Measurements from ENCODE around the gene ALAS1. TPM values are rescaled to one million over a fixed set of nuclear protein-coding genes. Genes with fewer than 3 reads are reported as not detected.

Gene ALAS1
- total RNA-seq, 1 donor from 2014 or later: 41.5 TPM

DNA sequence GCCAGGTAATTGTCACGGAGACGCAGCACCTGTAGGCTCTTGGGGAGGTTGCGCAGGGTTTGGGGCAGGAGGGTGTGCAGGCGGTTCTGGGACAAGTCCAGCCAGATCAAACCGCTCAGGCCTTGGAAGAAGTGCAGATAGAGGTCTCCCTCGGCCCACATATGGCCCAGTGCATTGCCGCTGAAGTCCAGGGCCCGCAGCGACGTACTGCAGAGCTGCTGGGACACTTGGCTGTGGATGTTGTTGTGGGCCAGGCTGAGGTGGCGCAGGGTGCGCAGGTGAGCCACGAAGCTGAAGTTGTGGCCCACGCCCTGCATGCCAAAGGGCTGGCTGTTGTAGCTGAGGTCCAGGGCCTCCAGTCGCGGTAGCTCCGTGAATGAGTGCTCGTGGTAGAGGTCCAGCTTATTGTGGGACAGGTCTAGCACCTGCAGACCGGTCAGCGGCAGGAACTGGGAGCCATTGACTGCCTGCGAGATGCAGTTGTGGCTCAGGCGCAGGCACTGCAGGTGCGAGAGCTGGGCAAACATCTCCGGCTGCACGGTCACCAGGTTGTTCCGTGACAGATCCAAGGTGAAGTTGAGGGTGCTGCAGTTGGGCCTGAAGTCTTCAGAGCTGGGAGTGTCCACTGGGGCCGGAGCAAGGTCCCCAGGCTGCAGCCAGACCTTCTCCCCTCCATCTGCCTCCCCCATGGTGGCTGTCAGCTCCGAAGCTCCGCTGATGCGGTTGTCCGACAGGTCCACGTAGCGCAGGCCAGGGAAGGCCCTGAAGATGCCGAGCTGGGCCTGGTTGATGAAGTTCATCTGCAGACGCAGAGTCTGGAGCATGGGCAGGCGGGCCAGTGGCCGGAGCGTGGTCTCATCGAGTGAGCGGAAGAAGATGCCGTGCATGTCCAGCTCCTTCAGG lies 24.6 kb downstream of the ALAS1 start:
- Histone ChIP-seq H3K27me3 (no peaks in the 10 kb centered on the region), H3K4me1 (peaks cover 31% of the 10 kb centered on the region), H3K9me3 (no peaks in the 10 kb centered on the region), H3K4me3 (no peak overlapping the region), H3K27ac (no peak overlapping the region), H3K36me3 (peaks cover 0 to 3% of the 10 kb centered on the region in 2 donors)
- DNase-seq (ENCODE audit: extremely low spot score in 2 of 2): no peak
- TF ChIP-seq, protein P1, sequence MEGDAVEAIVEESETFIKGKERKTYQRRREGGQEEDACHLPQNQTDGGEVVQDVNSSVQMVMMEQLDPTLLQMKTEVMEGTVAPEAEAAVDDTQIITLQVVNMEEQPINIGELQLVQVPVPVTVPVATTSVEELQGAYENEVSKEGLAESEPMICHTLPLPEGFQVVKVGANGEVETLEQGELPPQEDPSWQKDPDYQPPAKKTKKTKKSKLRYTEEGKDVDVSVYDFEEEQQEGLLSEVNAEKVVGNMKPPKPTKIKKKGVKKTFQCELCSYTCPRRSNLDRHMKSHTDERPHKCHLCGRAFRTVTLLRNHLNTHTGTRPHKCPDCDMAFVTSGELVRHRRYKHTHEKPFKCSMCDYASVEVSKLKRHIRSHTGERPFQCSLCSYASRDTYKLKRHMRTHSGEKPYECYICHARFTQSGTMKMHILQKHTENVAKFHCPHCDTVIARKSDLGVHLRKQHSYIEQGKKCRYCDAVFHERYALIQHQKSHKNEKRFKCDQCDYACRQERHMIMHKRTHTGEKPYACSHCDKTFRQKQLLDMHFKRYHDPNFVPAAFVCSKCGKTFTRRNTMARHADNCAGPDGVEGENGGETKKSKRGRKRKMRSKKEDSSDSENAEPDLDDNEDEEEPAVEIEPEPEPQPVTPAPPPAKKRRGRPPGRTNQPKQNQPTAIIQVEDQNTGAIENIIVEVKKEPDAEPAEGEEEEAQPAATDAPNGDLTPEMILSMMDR (IDR thresholded peaks at IDR 0.05): no peak
- no peak for TF ChIP-seq POLR2A (IDR thresholded peaks at IDR 0.05)
- TF ChIP-seq POLR2AphosphoS5 (IDR thresholded peaks at IDR 0.05; ENCODE audit: insufficient read depth in 1 of 2, low read depth in 1 of 2): no peak
- intact Hi-C loops (cut with DNase I): loop anchor here (5.0 kb wide), 1 partner anchor 115 kb away; no protein-coding TSS in a partner anchor

DNA sequence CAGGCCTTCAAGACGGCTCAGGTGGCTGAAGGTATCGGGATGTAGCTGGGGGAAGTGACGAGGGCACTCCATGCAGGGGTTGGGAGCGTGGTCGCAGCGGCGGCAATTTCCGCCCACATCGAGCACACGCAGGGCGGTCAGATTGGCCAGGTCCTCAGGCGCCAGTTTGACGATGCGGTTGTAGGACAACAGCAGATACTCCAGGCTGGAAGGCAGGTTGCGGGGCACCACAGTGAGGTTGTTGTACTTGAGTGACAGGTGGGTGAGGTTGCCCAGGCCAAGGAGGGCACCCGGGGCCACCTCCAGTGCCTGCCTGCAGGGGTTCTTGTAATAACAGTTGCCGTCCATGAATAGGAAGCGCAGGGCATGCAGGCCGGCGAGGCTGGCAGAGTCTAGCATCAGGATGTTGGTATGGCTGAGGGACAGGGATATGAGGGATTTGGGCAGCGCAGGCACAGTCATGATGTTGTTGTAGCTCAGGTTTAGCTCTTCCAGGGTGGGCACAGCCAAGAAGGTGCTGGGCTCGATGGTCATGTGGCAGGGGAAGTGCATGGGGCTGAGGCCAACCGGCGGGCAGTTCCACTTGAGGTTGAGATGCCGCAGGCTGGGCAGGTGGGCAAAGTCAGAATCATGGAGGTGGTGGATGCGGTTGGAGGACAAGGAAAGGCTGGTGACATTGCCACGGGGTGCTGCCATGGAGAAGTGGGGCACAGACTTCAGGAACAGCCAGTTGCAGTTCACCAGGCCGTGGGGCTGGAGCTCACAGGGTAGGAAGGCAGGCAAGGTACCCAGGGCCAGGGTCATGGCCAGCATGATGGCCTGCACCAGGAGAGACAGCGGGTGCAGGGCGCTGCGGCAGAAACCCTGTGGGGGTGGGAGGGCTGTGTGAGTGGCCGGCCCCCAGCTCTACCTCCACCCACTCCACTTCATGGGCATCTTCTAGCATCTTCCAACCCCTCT lies 25.8 kb downstream of the ALAS1 start:
- H3K27me3 ChIP-seq: no peaks in the 10 kb centered on the region
- H3K4me1 ChIP-seq: peaks cover 19% of the 10 kb centered on the region
- no peak for DNase-seq (ENCODE audit: extremely low spot score in 2 of 2)
- H3K36me3 ChIP-seq: peaks cover 0 to 11% of the 10 kb centered on the region in 2 donors
- H3K9me3 ChIP-seq: no peaks in the 10 kb centered on the region
- TF ChIP-seq POLR2A (IDR thresholded peaks at IDR 0.05) (no peak), POLR2AphosphoS5 (IDR thresholded peaks at IDR 0.05; ENCODE audit: insufficient read depth in 1 of 2, low read depth in 1 of 2) (no peak)
- TF ChIP-seq, protein P1 (IDR thresholded peaks at IDR 0.05): no peak
- H3K27ac ChIP-seq: no peak overlapping the region
- H3K4me3 ChIP-seq: no peak overlapping the region
- intact Hi-C loops (cut with DNase I): loop anchor here (5.0 kb wide), 1 partner anchor 114 kb away; no protein-coding TSS in a partner anchor

DNA sequence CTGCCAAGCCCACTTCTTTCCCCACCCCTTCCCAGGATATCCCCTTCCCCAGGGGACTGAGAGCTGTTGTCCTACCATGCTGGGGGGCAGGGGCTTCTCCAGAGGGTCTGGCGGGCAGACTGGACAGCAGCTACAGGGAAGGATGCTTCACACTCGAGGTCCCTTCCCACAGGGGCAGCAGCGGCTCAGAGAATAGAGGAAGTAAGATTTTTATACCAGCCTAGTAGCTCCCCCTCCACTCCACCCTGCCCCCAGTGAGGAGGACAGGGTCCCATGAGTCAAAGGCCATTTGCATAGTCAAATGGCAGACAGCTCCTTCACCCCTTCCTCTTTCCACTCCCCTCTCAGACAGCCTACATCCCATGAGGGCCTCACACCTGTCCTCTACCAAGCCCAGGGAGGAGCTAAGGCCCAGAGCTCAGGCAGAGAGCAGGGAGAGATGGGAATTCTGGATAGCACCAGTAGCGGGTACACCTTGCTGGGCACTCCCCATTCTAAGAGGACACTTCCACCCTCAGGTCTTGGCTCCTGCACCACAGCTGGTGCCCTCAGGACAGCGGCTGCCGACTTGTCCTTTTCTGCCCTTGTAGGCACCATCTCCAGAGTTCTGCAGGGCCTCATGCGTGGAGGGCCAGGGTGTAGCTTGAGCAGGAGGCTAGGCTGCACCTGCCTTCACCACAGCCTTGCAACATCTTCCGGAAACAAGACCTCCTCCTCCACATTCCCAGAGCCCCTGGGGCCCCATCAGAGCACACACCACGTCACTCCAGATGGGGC lies 27.7 kb downstream of the ALAS1 start, which contains the start of gene TLR9:
TSS of gene TLR9 (minus strand) at position 194 of the 777 bp plus-strand sequence. CDS start at position 78, 116 bp downstream.
- no peaks in the 10 kb centered on the region for H3K9me3 ChIP-seq
- no peak for TF ChIP-seq POLR2AphosphoS5 (IDR thresholded peaks at IDR 0.05; ENCODE audit: insufficient read depth in 1 of 2, low read depth in 1 of 2)
- TF ChIP-seq, protein P1 (IDR thresholded peaks at IDR 0.05): no peak
- no peak for TF ChIP-seq POLR2A (IDR thresholded peaks at IDR 0.05)
- H3K36me3 ChIP-seq: peaks cover 0 to 29% of the 10 kb centered on the region in 2 donors
- no peak within 1 kb of the TSS for H3K27ac ChIP-seq
- DNase-seq (ENCODE audit: extremely low spot score in 2 of 2): no peak
- peaks cover 5% of the 10 kb centered on the region for H3K4me1 ChIP-seq
- intact Hi-C loops (cut with DNase I): no loop called here
- no peaks in the 10 kb centered on the region for H3K27me3 ChIP-seq
- no peak within 1 kb of the TSS for H3K4me3 ChIP-seq

DNA sequence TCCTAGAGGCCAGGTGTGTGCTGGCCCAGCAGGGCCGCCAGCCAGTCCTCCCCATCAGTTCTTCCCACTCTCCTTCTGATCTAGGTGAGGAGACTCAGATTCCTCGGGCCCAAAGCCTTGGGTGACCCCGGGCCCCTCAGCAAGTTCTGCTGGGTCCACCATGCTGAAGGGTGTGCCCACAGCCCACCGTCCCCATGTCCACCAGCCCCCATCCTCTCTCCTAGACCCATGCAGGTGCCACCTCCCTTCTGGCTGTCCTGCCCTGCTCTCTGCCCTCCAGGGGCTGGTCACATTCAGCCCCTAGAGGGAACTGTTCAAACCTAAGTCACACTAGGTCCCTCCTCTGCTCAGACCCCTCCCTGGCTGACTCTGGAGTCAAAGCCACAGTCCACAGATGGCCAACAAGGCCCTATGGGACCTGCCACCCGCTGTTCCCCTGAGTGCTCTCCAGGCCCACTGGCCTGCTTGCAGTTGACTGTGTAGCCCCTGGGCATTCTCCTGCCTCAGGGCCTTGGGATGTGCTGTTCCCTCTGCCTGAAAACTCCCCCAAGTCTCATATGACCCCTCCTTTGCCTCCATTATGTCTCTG lies 28.4 kb downstream of the ALAS1 start:
- Histone ChIP-seq H3K9me3 (no peaks in the 10 kb centered on the region), H3K36me3 (peaks cover 0 to 36% of the 10 kb centered on the region in 2 donors), H3K4me3 (no peak overlapping the region), H3K27ac (no peak overlapping the region), H3K27me3 (no peaks in the 10 kb centered on the region), H3K4me1 (peaks cover 1% of the 10 kb centered on the region)
- intact Hi-C loops (cut with DNase I): no loop called here
- TF ChIP-seq POLR2A (IDR thresholded peaks at IDR 0.05): no peak
- no peak for DNase-seq (ENCODE audit: extremely low spot score in 2 of 2)
